ENCODE results near the gene TSPAN10.

GRCh38 chr17:81638683-81639082 is 1.7 kb downstream of the TSPAN10 start:
- TF ChIP-seq POLR2A (IDR thresholded peaks at IDR 0.05) = no peak
- TF ChIP-seq, protein P1, sequence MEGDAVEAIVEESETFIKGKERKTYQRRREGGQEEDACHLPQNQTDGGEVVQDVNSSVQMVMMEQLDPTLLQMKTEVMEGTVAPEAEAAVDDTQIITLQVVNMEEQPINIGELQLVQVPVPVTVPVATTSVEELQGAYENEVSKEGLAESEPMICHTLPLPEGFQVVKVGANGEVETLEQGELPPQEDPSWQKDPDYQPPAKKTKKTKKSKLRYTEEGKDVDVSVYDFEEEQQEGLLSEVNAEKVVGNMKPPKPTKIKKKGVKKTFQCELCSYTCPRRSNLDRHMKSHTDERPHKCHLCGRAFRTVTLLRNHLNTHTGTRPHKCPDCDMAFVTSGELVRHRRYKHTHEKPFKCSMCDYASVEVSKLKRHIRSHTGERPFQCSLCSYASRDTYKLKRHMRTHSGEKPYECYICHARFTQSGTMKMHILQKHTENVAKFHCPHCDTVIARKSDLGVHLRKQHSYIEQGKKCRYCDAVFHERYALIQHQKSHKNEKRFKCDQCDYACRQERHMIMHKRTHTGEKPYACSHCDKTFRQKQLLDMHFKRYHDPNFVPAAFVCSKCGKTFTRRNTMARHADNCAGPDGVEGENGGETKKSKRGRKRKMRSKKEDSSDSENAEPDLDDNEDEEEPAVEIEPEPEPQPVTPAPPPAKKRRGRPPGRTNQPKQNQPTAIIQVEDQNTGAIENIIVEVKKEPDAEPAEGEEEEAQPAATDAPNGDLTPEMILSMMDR (IDR thresholded peaks at IDR 0.05) = no peak
- TF ChIP-seq EP300 (IDR thresholded peaks at IDR 0.05) = no peak

All from sigmoid colon (tissue), 4 donors.